Panc1 (cell line): Measurements from ENCODE around the gene ASTN2.

Source experiments
- SIN3A ChIP-seq: IDR thresholded peaks from 2 replicates; pipeline ENCODE4 v1.6.1; 2012; ENCODE audit warnings: low read depth, mild to moderate bottlenecking, low read length, moderate library complexity, borderline replicate concordance; ENCODE audit not compliant: insufficient read depth
- TF ChIP-seq, protein P1 (sequence below): fragments of 450-650 bp; IDR thresholded peaks from 2 replicates; pipeline ENCODE4 v1.5.1; 2017; ENCODE audit warnings: mild to moderate bottlenecking
- TF ChIP-seq, protein P2 (sequence below), 2 experiments: IDR thresholded peaks; 2 replicates each; pipeline ENCODE4 v1.6.1; 2011 to 2012; ENCODE audit warnings: low read depth in 2 of 2, control low read depth in 1 of 2, low read length in 1 of 2, mild to moderate bottlenecking in 1 of 2, moderate library complexity in 1 of 2; ENCODE audit not compliant: insufficient read depth in 1 of 2

DNA sequence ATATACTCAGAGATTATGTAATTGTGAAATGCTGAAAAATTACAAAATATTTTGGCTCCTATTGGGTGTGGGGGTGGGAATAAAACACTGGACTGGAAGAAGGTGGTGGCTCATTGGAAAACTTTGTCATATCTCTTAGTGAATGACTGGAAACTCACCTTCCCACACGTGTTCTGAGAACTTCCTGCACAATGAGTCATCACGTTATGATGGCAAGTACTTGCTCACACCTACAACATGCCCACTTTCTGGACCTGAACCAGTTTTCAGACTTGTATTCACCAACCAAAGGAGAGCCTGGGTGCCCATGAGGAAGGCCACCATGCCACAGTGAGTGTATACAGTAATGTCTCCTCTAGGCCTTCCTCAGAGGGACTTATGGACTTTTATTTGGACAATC, 294.8 kb downstream of the ASTN2 start:
- TF ChIP-seq, protein P1, sequence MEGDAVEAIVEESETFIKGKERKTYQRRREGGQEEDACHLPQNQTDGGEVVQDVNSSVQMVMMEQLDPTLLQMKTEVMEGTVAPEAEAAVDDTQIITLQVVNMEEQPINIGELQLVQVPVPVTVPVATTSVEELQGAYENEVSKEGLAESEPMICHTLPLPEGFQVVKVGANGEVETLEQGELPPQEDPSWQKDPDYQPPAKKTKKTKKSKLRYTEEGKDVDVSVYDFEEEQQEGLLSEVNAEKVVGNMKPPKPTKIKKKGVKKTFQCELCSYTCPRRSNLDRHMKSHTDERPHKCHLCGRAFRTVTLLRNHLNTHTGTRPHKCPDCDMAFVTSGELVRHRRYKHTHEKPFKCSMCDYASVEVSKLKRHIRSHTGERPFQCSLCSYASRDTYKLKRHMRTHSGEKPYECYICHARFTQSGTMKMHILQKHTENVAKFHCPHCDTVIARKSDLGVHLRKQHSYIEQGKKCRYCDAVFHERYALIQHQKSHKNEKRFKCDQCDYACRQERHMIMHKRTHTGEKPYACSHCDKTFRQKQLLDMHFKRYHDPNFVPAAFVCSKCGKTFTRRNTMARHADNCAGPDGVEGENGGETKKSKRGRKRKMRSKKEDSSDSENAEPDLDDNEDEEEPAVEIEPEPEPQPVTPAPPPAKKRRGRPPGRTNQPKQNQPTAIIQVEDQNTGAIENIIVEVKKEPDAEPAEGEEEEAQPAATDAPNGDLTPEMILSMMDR: no peak
- TF ChIP-seq, protein P2, sequence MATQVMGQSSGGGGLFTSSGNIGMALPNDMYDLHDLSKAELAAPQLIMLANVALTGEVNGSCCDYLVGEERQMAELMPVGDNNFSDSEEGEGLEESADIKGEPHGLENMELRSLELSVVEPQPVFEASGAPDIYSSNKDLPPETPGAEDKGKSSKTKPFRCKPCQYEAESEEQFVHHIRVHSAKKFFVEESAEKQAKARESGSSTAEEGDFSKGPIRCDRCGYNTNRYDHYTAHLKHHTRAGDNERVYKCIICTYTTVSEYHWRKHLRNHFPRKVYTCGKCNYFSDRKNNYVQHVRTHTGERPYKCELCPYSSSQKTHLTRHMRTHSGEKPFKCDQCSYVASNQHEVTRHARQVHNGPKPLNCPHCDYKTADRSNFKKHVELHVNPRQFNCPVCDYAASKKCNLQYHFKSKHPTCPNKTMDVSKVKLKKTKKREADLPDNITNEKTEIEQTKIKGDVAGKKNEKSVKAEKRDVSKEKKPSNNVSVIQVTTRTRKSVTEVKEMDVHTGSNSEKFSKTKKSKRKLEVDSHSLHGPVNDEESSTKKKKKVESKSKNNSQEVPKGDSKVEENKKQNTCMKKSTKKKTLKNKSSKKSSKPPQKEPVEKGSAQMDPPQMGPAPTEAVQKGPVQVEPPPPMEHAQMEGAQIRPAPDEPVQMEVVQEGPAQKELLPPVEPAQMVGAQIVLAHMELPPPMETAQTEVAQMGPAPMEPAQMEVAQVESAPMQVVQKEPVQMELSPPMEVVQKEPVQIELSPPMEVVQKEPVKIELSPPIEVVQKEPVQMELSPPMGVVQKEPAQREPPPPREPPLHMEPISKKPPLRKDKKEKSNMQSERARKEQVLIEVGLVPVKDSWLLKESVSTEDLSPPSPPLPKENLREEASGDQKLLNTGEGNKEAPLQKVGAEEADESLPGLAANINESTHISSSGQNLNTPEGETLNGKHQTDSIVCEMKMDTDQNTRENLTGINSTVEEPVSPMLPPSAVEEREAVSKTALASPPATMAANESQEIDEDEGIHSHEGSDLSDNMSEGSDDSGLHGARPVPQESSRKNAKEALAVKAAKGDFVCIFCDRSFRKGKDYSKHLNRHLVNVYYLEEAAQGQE (IDR thresholded peaks at IDR 0.05; ENCODE audit: insufficient read depth in 1 of 2, low read depth in 2 of 2, low read length in 1 of 2): no peak
- no peak for TF ChIP-seq SIN3A
